ENCODE data around the gene PHF24. TPM values are rescaled to one million over a fixed set of nuclear protein-coding genes. Genes with fewer than 3 reads are reported as not detected.
"Not testable (repeated sequence)": the region's sequence is repeated elsewhere in the genome, so short reads cannot be mapped to it uniquely, and the experiment has no call there.

PHF24 gene
- under 1 TPM in 10 of 12 donors, not detected in 2; 0.11 to 0.68 (median 0.37) TPM for polyA plus RNA-seq (ENCODE audit: insufficient read length in 12 of 12)
- long read RNA-seq, donor 1, result 0 reads
- long read RNA-seq, donor 2, result 0 reads
- long read RNA-seq, donor 3, result 0 reads
- long read RNA-seq, donor 4, result 0 reads
- long read RNA-seq, donor 5, result 0 reads
- long read RNA-seq, donor 6, result 0 reads
- long read RNA-seq, donor 7, result 0 reads
- long read RNA-seq, donor 8, result 0 reads
- long read RNA-seq, donor 9, result 0 reads
- long read RNA-seq, donor 10, result 0 reads
- long read RNA-seq, donor 11, result 0 reads

- DNase-seq, result no peak
Observed at GRCh38 chr9:34957492-34958410, at the start of gene PHF24. PHF24 (plus strand) TSS chr9:34958285; CDS start chr9:34971299, 13,014 bp downstream.

GRCh38 chr9:34927061-34927460 lies 31.0 kb upstream of the PHF24 start:
- peak; percentile 17 for DNase-seq

- no peak for DNase-seq
Observed at GRCh38 chr9:34928921-34929320, 29.2 kb upstream of the PHF24 start.

- DNase-seq, result no peak
Observed at GRCh38 chr9:34929506-34930102, 28.5 kb upstream of the PHF24 start.

- DNase-seq, result not testable (repeated sequence)
Observed at GRCh38 chr9:34939989-34940388, 18.1 kb upstream of the PHF24 start.

- DNase-seq, result no peak
Observed at GRCh38 chr9:34948451-34948850, 9.6 kb upstream of the PHF24 start.

- DNase-seq, result no peak
Observed at GRCh38 chr9:34954225-34954624, 3.9 kb upstream of the PHF24 start.

GRCh38 chr9:34956066-34956465 lies 2.0 kb upstream of the PHF24 start:
- not testable (repeated sequence) for DNase-seq

GRCh38 chr9:34956648-34957047 lies 1.4 kb upstream of the PHF24 start:
- DNase-seq, result no peak

- no peak for DNase-seq
Observed at GRCh38 chr9:34958411-34958982, 412 bp downstream of the PHF24 start.

- DNase-seq, result no peak
Observed at GRCh38 chr9:34959461-34959860, 1.4 kb downstream of the PHF24 start.

GRCh38 chr9:34961574-34962490 lies 3.7 kb downstream of the PHF24 start:
- no peak for DNase-seq

GRCh38 chr9:34962546-34962945 lies 4.5 kb downstream of the PHF24 start:
- no peak for DNase-seq

- DNase-seq, result no peak
Observed at GRCh38 chr9:34963552-34963951, 5.5 kb downstream of the PHF24 start.

- no peak for DNase-seq
Observed at GRCh38 chr9:34964458-34964857, 6.4 kb downstream of the PHF24 start.

- no peak for DNase-seq
Observed at GRCh38 chr9:34971146-34971811, 13.2 kb downstream of the PHF24 start.

GRCh38 chr9:34974664-34975063 lies 16.6 kb downstream of the PHF24 start:
- DNase-seq, result no peak

GRCh38 chr9:34976441-34976840 lies 18.4 kb downstream of the PHF24 start:
- no peak for DNase-seq

GRCh38 chr9:34976992-34977391 lies 18.9 kb downstream of the PHF24 start:
- no peak for DNase-seq

- DNase-seq, result no peak
Observed at GRCh38 chr9:34980181-34980761, 22.2 kb downstream of the PHF24 start.
